Peyer's patch (tissue), 4 donors: ENCODE data around the gene FANK1. TPM values are rescaled to one million over a fixed set of nuclear protein-coding genes. Genes with fewer than 3 reads are reported as not detected.

Experiments used
- DNase-seq, 3 donors: peaks; one replicate each; pipeline ENCODE4 v3.0.0-alpha.2; 2017 to 2019
- H3K27ac ChIP-seq, 4 donors: fragments of 200-600 bp; sonication (generic); one replicate each; pipeline ENCODE4 v1.5.1; 2016 to 2019
- H3K27me3 ChIP-seq, 2 donors: fragments of 200-600 bp; sonication (generic); one replicate each; pipeline ENCODE4 v1.5.1; 2019
- H3K36me3 ChIP-seq, 3 donors: fragments of 200-600 bp; sonication (generic); one replicate each; pipeline ENCODE4 v1.5.1; 2016 to 2019
- H3K4me1 ChIP-seq, 4 donors: fragments of 200-600 bp; sonication (generic); one replicate each; pipeline ENCODE4 v1.5.1; 2016 to 2019
- H3K4me3 ChIP-seq, 4 donors: fragments of 200-600 bp; sonication (generic); 1 replicate in 3 of 4; 2 replicates in 1 of 4; pipeline ENCODE4 v1.5.1; 2016 to 2019; ENCODE audit warnings: mild to moderate bottlenecking in 1 of 4
- H3K9me3 ChIP-seq, 4 donors: fragments of 200-600 bp; sonication (generic); one replicate each; pipeline ENCODE4 v1.5.1; 2016 to 2019; ENCODE audit warnings: mild to moderate bottlenecking in 1 of 4
- CTCF ChIP-seq, 6 experiments: fragments of 450-650 bp in 4 of 6; fragments of 200-600 bp in 2 of 6; sonication (generic) in 1 of 6; IDR thresholded peaks; one replicate each; pipeline ENCODE4 v1.5.1; 2017 to 2019; ENCODE audit warnings: antibody characterized with exemption in 6 of 6, mild to moderate bottlenecking in 3 of 6, moderate library complexity in 1 of 6
- POLR2A ChIP-seq, 2 donors: fragments of 450-650 bp; IDR thresholded peaks; one replicate each; pipeline ENCODE4 v1.5.1; 2017; ENCODE audit warnings: antibody characterized with exemption in 2 of 2, mild to moderate bottlenecking in 2 of 2, moderate library complexity in 2 of 2
- total RNA-seq, 4 donors: library from RNA; depleted of rRNA; stranded (reverse); fragments of >200 nt; gene quantifications; one replicate each; pipeline ENCODE4 v1.1.0, GENCODE V29; 2016

FANK1 gene
- total RNA-seq, 4 donors from 2014 or later: 1.4 to 7.9 (median 3.5) TPM; not detected in 1

- DNase-seq: no peak
- H3K36me3 ChIP-seq: no peaks in the 10 kb centered on the region
- H3K27ac ChIP-seq: no peak overlapping the region
- no peaks in the 10 kb centered on the region for H3K9me3 ChIP-seq
- no peak overlapping the region for H3K4me3 ChIP-seq
- H3K27me3 ChIP-seq: no peaks in the 10 kb centered on the region
- H3K4me1 ChIP-seq: no peaks in the 10 kb centered on the region
- TF ChIP-seq POLR2A (IDR thresholded peaks at IDR 0.05) (no peak), CTCF (IDR thresholded peaks at IDR 0.05) (no peak)
Measured at GRCh38 chr10:125936331-125936730, 40.0 kb downstream of the FANK1 start.

GRCh38 chr10:125940515-125940914, 44.2 kb downstream of the FANK1 start:
- TF ChIP-seq POLR2A (IDR thresholded peaks at IDR 0.05) (no peak), CTCF (IDR thresholded peaks at IDR 0.05) (no peak)
- no peak for DNase-seq
- Histone ChIP-seq H3K9me3 (no peaks in the 10 kb centered on the region), H3K4me1 (no peaks in the 10 kb centered on the region), H3K27ac (no peak overlapping the region), H3K27me3 (no peaks in the 10 kb centered on the region), H3K36me3 (no peaks in the 10 kb centered on the region), H3K4me3 (no peak overlapping the region)

GRCh38 chr10:125951290-125951689, 54.9 kb downstream of the FANK1 start:
- Histone ChIP-seq H3K9me3 (peaks cover 0 to 18% (median 2%) of the 10 kb centered on the region in 4 donors), H3K27ac (no peak overlapping the region), H3K4me3 (no peak overlapping the region), H3K27me3 (no peaks in the 10 kb centered on the region), H3K4me1 (no peaks in the 10 kb centered on the region), H3K36me3 (no peaks in the 10 kb centered on the region)
- TF ChIP-seq POLR2A (IDR thresholded peaks at IDR 0.05) (no peak), CTCF (IDR thresholded peaks at IDR 0.05) (no peak)
- no peak for DNase-seq

- Histone ChIP-seq H3K36me3 (no peaks in the 10 kb centered on the region), H3K4me1 (no peaks in the 10 kb centered on the region), H3K27me3 (no peaks in the 10 kb centered on the region), H3K27ac (no peak overlapping the region), H3K4me3 (no peak overlapping the region), H3K9me3 (peaks cover 0 to 18% (median 2%) of the 10 kb centered on the region in 4 donors)
- TF ChIP-seq CTCF (IDR thresholded peaks at IDR 0.05) (no peak), POLR2A (IDR thresholded peaks at IDR 0.05) (no peak)
- DNase-seq: no peak
Measured at GRCh38 chr10:125953778-125954385, 57.5 kb downstream of the FANK1 start.

GRCh38 chr10:125955766-125956165, 59.4 kb downstream of the FANK1 start:
- no peak overlapping the region for H3K4me3 ChIP-seq
- no peaks in the 10 kb centered on the region for H3K27me3 ChIP-seq
- no peak for DNase-seq
- no peaks in the 10 kb centered on the region for H3K36me3 ChIP-seq
- no peak for TF ChIP-seq POLR2A (IDR thresholded peaks at IDR 0.05)
- no peaks in the 10 kb centered on the region for H3K4me1 ChIP-seq
- no peak overlapping the region for H3K27ac ChIP-seq
- peaks cover 0 to 18% (median 2%) of the 10 kb centered on the region in 4 donors for H3K9me3 ChIP-seq

- Histone ChIP-seq H3K27me3 (no peaks in the 10 kb centered on the region), H3K4me3 (no peak overlapping the region), H3K27ac (no peak overlapping the region), H3K4me1 (no peaks in the 10 kb centered on the region), H3K36me3 (no peaks in the 10 kb centered on the region), H3K9me3 (no peaks in the 10 kb centered on the region)
- no peak for DNase-seq
- TF ChIP-seq CTCF (IDR thresholded peaks at IDR 0.05): no peak
Measured at GRCh38 chr10:125961743-125962142, 65.4 kb downstream of the FANK1 start.
